Lower leg skin (tissue), 4 donors: ENCODE data around the gene APCDD1L. TPM values are rescaled to one million over a fixed set of nuclear protein-coding genes. Genes with fewer than 3 reads are reported as not detected.

Experiments used
- DNase-seq, 2 donors: peaks; one replicate each; pipeline ENCODE4 v3.0.0-alpha.2; 2019; ENCODE audit warnings: low spot score in 2 of 2
- H3K4me3 ChIP-seq: fragments of 200-600 bp; sonication (generic); 2 replicates; pipeline ENCODE4 v1.5.1; 2017; ENCODE audit warnings: mild to moderate bottlenecking, low read depth; ENCODE audit not compliant: poor library complexity, severe bottlenecking
- POLR2A ChIP-seq, 2 donors: fragments of 450-650 bp; IDR thresholded peaks; one replicate each; pipeline ENCODE4 v1.6.1; 2016 to 2017; ENCODE audit warnings: antibody characterized with exemption in 2 of 2, mild to moderate bottlenecking in 1 of 2, moderate library complexity in 1 of 2
- WGBS, 2 donors: methylation state at CpG; one replicate each; pipeline ENCODE4 v1.1.5; 2018; 5-methylcytosine and 5-hydroxymethylcytosine counted together
- intact Hi-C: fragments of 100-400 bp; cut with DNase I; formaldehyde crosslinking; loops from one replicate; pipeline ENCODE4 v1.15.0; 2023; ENCODE audit warnings: low total_unique reads
- total RNA-seq, 4 donors: library from RNA; depleted of rRNA; stranded (reverse); fragments of >200 nt; gene quantifications; one replicate each; pipeline ENCODE4 v1.1.0, GENCODE V29; 2016
- TF ChIP-seq, protein P1 (sequence below), 3 donors: fragments of 450-650 bp; IDR thresholded peaks; one replicate each; pipeline ENCODE4 v1.5.1; 2016; ENCODE audit warnings: antibody characterized with exemption in 3 of 3, mild to moderate bottlenecking in 3 of 3, moderate library complexity in 2 of 3

The APCDD1L gene
- total RNA-seq, 4 donors from 2014 or later, result 0.49 to 2.4 (median 1.4) TPM

DNA sequence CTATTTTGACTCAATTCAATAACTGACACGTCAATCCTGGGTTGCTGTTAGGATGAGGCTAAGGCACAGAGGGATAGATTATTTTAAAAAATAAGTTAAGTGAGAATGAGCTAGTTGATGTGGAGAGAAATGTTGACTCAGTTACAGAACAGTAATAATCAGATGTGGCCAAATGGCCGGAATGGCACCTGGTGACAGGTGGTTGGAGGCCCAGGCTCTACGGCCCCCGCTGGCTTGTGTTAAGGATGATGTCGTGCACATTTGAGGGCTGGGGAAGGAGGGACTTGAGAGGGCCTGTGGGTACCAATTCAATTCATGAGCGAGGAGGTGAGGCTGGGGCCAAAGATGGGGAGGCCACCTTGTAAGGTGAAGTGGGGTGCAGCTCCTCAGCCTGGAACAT is 31.7 kb downstream of the APCDD1L start:
- H3K4me3 ChIP-seq, result no peak overlapping the region
- WGBS, 2 donors, result 88 to 91% methylated on average over 6 of the region's 6 CpGs
- TF ChIP-seq, protein P1, sequence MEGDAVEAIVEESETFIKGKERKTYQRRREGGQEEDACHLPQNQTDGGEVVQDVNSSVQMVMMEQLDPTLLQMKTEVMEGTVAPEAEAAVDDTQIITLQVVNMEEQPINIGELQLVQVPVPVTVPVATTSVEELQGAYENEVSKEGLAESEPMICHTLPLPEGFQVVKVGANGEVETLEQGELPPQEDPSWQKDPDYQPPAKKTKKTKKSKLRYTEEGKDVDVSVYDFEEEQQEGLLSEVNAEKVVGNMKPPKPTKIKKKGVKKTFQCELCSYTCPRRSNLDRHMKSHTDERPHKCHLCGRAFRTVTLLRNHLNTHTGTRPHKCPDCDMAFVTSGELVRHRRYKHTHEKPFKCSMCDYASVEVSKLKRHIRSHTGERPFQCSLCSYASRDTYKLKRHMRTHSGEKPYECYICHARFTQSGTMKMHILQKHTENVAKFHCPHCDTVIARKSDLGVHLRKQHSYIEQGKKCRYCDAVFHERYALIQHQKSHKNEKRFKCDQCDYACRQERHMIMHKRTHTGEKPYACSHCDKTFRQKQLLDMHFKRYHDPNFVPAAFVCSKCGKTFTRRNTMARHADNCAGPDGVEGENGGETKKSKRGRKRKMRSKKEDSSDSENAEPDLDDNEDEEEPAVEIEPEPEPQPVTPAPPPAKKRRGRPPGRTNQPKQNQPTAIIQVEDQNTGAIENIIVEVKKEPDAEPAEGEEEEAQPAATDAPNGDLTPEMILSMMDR (IDR thresholded peaks at IDR 0.05), result no peak
- TF ChIP-seq POLR2A (IDR thresholded peaks at IDR 0.05), result no peak
- peak in 1 of 2 donors; percentile 43 for DNase-seq
- intact Hi-C loops, result no loop called here

DNA sequence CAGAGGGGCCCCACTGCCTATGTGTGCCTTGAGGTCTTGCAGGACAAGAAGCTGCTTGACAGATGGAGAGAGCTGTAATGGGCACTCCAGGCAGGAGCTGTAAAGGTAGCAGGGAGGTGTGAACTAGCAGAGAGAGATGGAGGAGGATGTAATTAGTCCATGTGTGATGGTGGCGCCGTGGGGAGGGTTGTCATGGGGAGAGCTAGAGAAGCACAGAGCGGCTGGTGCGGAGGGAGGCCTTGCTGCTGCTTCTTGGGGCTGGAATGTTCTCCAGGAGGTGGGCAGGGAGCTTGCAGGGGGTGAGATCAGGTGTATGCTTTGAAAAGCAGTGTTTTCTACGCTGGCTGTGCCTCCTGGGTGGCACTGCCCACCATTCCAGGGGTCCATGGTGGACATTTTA is 32.1 kb downstream of the APCDD1L start:
- no peak overlapping the region for H3K4me3 ChIP-seq
- peak in 1 of 2 donors; percentile 52 for DNase-seq
- intact Hi-C loops, result no loop called here
- TF ChIP-seq, protein P1 (IDR thresholded peaks at IDR 0.05), result no peak
- no peak for TF ChIP-seq POLR2A (IDR thresholded peaks at IDR 0.05)
- 77 to 78% methylated on average over 5 of the region's 5 CpGs for WGBS, 2 donors

DNA sequence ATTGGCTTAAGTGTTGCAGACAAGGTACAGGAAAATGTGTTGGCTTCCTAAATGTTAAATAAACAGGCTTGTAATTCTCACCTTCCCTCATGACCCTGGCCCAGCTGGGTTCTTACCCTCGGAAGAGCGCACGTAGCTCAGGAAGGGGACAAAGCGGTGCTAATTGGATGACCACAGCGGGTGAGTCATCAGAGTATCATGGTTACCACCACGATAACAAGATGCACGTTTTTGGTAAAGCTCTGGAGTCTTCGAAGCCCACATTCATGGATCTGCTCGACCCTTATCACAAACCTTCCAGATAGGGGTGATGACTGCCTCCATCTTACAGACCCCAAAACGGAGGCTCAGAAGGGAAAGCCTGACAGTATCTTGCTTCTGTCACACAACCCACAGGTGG is 32.8 kb downstream of the APCDD1L start:
- TF ChIP-seq, protein P1 (IDR thresholded peaks at IDR 0.05), result no peak
- TF ChIP-seq POLR2A (IDR thresholded peaks at IDR 0.05), result no peak
- H3K4me3 ChIP-seq, result no peak overlapping the region
- intact Hi-C loops, result no loop called here
- WGBS, 2 donors, result 82% methylated on average over 10 of the region's 10 CpGs
- peak in 1 of 2 donors; percentile 4 for DNase-seq

DNA sequence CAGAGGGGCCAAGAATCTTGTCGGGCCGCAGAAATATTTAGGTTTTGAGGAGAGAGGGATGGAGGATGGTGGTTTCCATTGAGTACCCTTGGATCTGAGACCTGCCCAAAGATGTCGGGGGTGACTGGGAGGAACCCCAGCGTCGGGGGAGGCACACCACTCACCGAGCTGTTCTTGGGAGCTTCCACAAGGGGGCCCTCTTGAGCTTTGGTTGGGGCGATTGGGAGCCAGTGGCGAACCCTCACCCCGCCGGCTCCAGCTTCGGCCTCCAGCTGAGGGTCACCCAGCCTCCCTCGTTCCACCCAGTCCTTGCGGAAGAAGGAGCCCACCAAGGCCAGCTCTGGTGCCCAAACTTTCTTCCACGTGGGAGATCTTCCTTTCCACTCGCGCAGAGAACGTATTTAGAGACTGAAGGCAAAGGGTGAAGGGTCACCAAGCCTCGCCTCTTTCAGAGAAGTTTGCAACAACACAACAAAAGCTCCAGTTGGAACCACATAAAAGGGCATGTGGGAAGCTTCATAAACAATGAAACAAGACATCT is 33.6 kb downstream of the APCDD1L start:
- TF ChIP-seq, protein P1 (IDR thresholded peaks at IDR 0.05), result no peak
- no peak for TF ChIP-seq POLR2A (IDR thresholded peaks at IDR 0.05)
- 31 to 37% methylated on average over 18 of the region's 18 CpGs for WGBS, 2 donors
- no peak overlapping the region for H3K4me3 ChIP-seq
- DNase-seq, result peak in 1 of 2 donors; percentile 77
- intact Hi-C loops, result no loop called here

DNA sequence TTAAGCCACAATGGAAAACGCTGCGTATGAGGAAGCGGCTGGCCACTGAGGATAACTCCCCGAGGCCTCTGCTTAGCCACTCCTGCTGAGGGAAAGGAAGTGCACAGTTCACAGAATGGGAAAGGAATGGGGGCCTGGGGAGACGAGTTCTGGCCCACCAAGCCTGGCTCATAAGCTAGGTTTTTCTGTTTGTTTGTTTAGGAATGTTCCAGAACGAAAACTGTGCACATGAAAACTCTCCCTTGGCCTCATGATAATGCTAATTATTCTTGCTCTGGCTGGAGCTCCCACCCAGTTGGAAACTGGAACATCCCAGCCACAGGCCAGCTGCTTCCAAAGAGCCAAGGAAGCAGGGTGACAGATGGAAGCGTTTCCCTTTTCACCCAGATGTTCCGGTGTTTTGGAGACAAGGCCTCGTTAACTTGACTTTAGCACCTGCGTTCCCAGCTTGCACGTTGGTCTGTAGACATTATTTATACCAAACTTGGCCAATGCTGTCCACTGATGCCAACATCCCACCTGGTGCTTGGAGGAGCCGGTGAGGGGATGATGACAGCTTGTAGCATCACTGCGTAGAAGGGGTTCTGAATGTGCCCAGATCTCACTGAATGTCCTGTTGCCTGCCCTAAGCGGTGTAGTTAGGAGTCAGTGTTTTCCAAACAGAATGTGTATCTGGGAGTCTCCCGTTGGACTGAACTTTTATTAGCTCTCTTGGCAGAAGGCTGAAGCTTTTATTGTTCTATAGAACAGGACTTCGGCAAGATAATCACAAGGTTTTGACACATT is 34.5 kb downstream of the APCDD1L start:
- no peak for TF ChIP-seq POLR2A (IDR thresholded peaks at IDR 0.05)
- TF ChIP-seq, protein P1 (IDR thresholded peaks at IDR 0.05), result no peak
- intact Hi-C loops, result no loop called here
- 58 to 61% methylated on average over 16 of the region's 16 CpGs for WGBS, 2 donors
- H3K4me3 ChIP-seq, result no peak overlapping the region
- peak in 1 of 2 donors; percentile 60 for DNase-seq
